ENCODE results near the gene CDK6.

DNA sequence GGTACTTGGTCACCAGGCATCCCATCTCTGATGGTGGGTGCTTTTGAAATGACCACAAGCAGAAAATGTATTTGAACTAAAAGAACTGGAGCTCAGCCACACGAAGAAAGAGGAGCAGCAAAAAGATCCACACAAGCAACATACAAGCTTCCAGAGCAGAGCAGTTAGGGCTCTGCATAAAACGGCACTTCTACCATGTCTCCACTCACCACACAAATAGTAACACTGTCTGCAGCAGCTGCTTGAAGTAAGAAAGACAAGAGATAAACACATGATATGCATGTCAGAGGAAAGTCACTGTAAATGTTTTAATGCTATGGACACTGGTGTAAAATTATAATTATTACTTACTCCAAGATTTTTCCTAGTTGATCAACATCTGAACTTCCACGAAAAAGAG is 213.7 kb downstream of the CDK6 start:
- no peak for TF ChIP-seq POLR2A (IDR thresholded peaks at IDR 0.05; ENCODE audit: low read depth, low read length)
- no peak for TF ChIP-seq POLR2AphosphoS5 (IDR thresholded peaks at IDR 0.05; ENCODE audit: low read depth, low read length)
- TF ChIP-seq TAF1 (IDR thresholded peaks at IDR 0.05; ENCODE audit: borderline replicate concordance, low read depth, low read length): no peak
